Measurements from ENCODE around the gene ZFAND6. TPM values are rescaled to one million over a fixed set of nuclear protein-coding genes. Genes with fewer than 3 reads are reported as not detected.

The ZFAND6 gene
- total RNA-seq, 4 donors from 2014 or later, result 215 to 324 (median 226) TPM

DNA sequence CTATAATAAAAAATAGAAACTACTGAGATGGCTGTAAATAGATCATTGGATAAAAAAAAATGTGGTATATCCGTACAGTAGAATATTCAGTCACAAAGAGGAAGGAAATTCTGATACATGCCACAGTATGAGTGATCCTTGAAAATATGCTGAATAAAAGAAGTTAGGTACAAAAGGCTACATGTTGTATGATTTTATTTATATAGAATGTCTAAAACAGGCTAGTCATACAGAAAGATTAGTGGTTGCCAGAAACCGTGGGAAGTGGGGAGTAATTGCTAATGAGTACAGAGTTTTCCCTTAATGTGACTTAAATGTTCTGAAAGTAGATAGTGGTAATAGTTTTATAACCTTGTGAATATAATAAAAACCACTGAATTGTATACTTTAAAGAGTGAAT is 68.4 kb downstream of the ZFAND6 start:
- intact Hi-C loops (cut with DNase I), result no loop called here
- no peaks in the 10 kb centered on the region for H3K27me3 ChIP-seq
- no peak overlapping the region for H3K27ac ChIP-seq
- DNase-seq, result no peak
- H3K9me3 ChIP-seq, result no peaks in the 10 kb centered on the region
- 86 to 89% methylated on average over 2 of the region's 2 CpGs for WGBS, 2 donors
- H3K4me1 ChIP-seq, result no peaks in the 10 kb centered on the region
- H3K36me3 ChIP-seq, result peaks cover 0 to 4% of the 10 kb centered on the region in 2 donors
- H3K4me3 ChIP-seq (replicated peaks in 1 of 3), result no peak overlapping the region
- TF ChIP-seq CTCF (IDR thresholded peaks at IDR 0.05), result no peak
- TF ChIP-seq POLR2A (IDR thresholded peaks at IDR 0.05), result no peak

DNA sequence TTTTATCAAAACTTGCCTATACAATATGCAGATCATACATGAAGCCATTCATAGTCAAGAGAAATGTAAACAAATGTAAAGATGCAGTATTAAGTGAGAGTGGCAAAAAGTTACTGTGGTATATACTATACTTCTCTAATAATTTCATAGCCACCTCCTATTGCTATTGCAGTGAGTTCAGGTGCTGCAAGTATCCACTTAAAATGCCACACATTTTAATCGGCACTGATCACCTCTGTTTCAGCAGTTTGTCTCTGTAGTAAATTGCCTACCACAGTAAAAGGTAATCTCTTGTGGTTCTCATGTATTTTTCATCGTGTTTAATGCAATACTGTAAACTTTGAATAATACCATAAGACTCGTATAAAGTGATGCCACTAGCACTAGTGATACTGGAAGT is 72.9 kb downstream of the ZFAND6 start:
- TF ChIP-seq POLR2A (IDR thresholded peaks at IDR 0.05) (no peak), CTCF (IDR thresholded peaks at IDR 0.05) (no peak)
- Histone ChIP-seq H3K4me1 (no peaks in the 10 kb centered on the region), H3K27me3 (no peaks in the 10 kb centered on the region), H3K27ac (no peak overlapping the region), H3K4me3 (replicated peaks in 1 of 3) (no peak overlapping the region), H3K9me3 (no peaks in the 10 kb centered on the region), H3K36me3 (peaks cover 0 to 10% of the 10 kb centered on the region in 2 donors)
- DNase-seq, result no peak
- intact Hi-C loops (cut with DNase I), result no loop called here
- WGBS, 2 donors, result 91 to 96% methylated on average over 3 of the region's 3 CpGs

DNA sequence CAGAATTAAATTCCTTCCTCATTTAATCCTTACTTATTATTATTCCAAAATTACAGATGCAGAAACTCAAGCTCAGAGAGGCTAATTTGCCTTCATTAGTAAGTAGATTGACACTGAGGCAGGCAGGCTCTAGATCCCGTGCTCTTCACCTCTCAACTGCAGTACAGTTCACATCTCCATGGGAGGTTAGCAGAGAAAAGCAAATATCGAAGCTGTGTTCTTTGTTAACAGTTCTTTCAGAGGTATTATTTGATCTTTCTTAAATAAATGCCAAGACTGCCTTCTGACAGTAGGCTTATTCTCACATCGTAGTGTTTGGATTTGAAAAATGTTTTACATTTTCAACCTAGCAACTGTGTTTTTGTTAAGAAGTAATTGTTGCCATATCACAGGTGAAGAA is 77.4 kb downstream of the ZFAND6 start:
- DNase-seq, result no peak
- H3K4me1 ChIP-seq, result no peaks in the 10 kb centered on the region
- no peak for TF ChIP-seq CTCF (IDR thresholded peaks at IDR 0.05)
- no peak for TF ChIP-seq POLR2A (IDR thresholded peaks at IDR 0.05)
- 82 to 90% methylated on average over 3 of the region's 3 CpGs for WGBS, 2 donors
- H3K36me3 ChIP-seq, result peaks cover 0 to 10% of the 10 kb centered on the region in 2 donors
- H3K9me3 ChIP-seq, result no peaks in the 10 kb centered on the region
- H3K27ac ChIP-seq, result no peak overlapping the region
- intact Hi-C loops (cut with DNase I), result no loop called here
- no peak overlapping the region for H3K4me3 ChIP-seq (replicated peaks in 1 of 3)
- H3K27me3 ChIP-seq, result no peaks in the 10 kb centered on the region

- H3K27me3 ChIP-seq, result no peaks in the 10 kb centered on the region
- WGBS, 2 donors, result 92 to 93% methylated on average over 3 of the region's 3 CpGs
- no peak for DNase-seq
- H3K36me3 ChIP-seq, result peaks cover 0 to 10% of the 10 kb centered on the region in 2 donors
- no peaks in the 10 kb centered on the region for H3K9me3 ChIP-seq
- intact Hi-C loops (cut with DNase I), result no loop called here
- no peak overlapping the region for H3K27ac ChIP-seq
- H3K4me3 ChIP-seq (replicated peaks in 1 of 3), result no peak overlapping the region
- TF ChIP-seq POLR2A (IDR thresholded peaks at IDR 0.05), result no peak
- TF ChIP-seq CTCF (IDR thresholded peaks at IDR 0.05), result no peak
- H3K4me1 ChIP-seq, result no peaks in the 10 kb centered on the region
Measured at GRCh38 chr15:80138961-80139360, 79.5 kb downstream of the ZFAND6 start.

DNA sequence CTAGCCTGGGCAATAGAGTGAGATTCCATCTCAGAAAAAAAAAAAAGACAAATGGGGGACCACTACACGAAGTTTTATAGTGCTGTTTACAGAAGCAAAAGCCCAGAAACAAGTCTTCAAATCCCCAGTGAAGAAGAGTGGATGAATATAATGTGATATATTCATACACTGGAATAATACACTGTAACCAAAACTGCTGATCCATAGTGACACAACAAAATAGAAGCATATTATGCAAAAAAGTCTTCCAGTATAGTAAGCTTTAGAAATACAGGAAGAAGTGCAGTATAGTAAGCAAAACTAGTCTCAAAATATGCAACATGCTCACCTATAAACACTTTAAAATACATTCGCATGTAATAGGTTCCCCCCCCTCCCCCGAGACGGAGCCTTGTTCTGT is 81.4 kb downstream of the ZFAND6 start:
- no peak overlapping the region for H3K27ac ChIP-seq
- H3K9me3 ChIP-seq, result no peaks in the 10 kb centered on the region
- no peaks in the 10 kb centered on the region for H3K4me1 ChIP-seq
- TF ChIP-seq POLR2A (IDR thresholded peaks at IDR 0.05) (no peak), CTCF (IDR thresholded peaks at IDR 0.05) (no peak)
- H3K4me3 ChIP-seq (replicated peaks in 1 of 3), result no peak overlapping the region
- intact Hi-C loops (cut with DNase I), result no loop called here
- no peaks in the 10 kb centered on the region for H3K27me3 ChIP-seq
- DNase-seq, result no peak
- no peaks in the 10 kb centered on the region for H3K36me3 ChIP-seq
- 86 to 94% methylated on average over 4 of the region's 4 CpGs for WGBS, 2 donors

All from thyroid gland (tissue), 4 donors.